HL-60 (cell line): Measurements from ENCODE around the gene TAPT1.

Experiments
- CTCF ChIP-seq: IDR thresholded peaks from one replicate; pipeline ENCODE4 v1.5.1; 2011; ENCODE audit warnings: low read length, control low read depth, inconsistent platforms; ENCODE audit not compliant: insufficient read depth
- POLR2AphosphoS5 ChIP-seq: IDR thresholded peaks from 2 replicates; pipeline ENCODE4 v1.6.1; 2012; ENCODE audit warnings: low read depth
- SPI1 ChIP-seq: IDR thresholded peaks from 2 replicates; pipeline ENCODE4 v1.6.1; 2012; ENCODE audit warnings: low read depth, mild to moderate bottlenecking, borderline replicate concordance

- no peak for TF ChIP-seq CTCF
- TF ChIP-seq POLR2AphosphoS5 = no peak
- TF ChIP-seq SPI1 = no peak
These were observed 75.6 kb downstream of the TAPT1 start for GRCh38 chr4:16150716-16151115.
